Measurements from ENCODE around the gene ELF4. TPM values are rescaled to one million over a fixed set of nuclear protein-coding genes. Genes with fewer than 3 reads are reported as not detected.
A peak's percentile ranks its signal among the peaks of the same experiment; 100 is the strongest.

The ELF4 gene
- total RNA-seq, 6 experiments from 2014 or later, result 21.9 to 35.9 (median 31.4) TPM

GRCh38 chrX:130086447-130087206 is 23.7 kb downstream of the ELF4 start:
- no peaks in the 10 kb centered on the region for H3K36me3 Mint-ChIP-seq (ENCODE audit: low read depth)
- DNase-seq, result no peak
- H3K4me1 Mint-ChIP-seq (ENCODE audit: low read depth), result peaks cover 44% of the 10 kb centered on the region
- H3K9me3 Mint-ChIP-seq, result no peaks in the 10 kb centered on the region
- TF ChIP-seq CTCF (IDR thresholded peaks at IDR 0.05), result no peak
- no peak overlapping the region for H3K27ac Mint-ChIP-seq
- no peak overlapping the region for H3K4me3 Mint-ChIP-seq
- no peaks in the 10 kb centered on the region; the same call in 1 of the 2 replicates for H3K27me3 Mint-ChIP-seq (ENCODE audit: insufficient read depth)

- Mint-ChIP-seq H3K4me1 (ENCODE audit: low read depth) (peaks cover 49% of the 10 kb centered on the region), H3K36me3 (ENCODE audit: low read depth) (no peaks in the 10 kb centered on the region), H3K27me3 (ENCODE audit: insufficient read depth) (no peaks in the 10 kb centered on the region; the same call in 1 of the 2 replicates), H3K4me3 (no peak overlapping the region), H3K9me3 (no peaks in the 10 kb centered on the region), H3K27ac (peak overlapping the region; percentile 78)
- no peak for DNase-seq
- no peak for TF ChIP-seq CTCF (IDR thresholded peaks at IDR 0.05)
These were observed 24.5 kb downstream of the ELF4 start for GRCh38 chrX:130085551-130086446.

GRCh38 chrX:130084631-130085237 is 25.6 kb downstream of the ELF4 start:
- peaks cover 47% of the 10 kb centered on the region for H3K4me1 Mint-ChIP-seq (ENCODE audit: low read depth)
- no peaks in the 10 kb centered on the region; the same call in 1 of the 2 replicates for H3K27me3 Mint-ChIP-seq (ENCODE audit: insufficient read depth)
- TF ChIP-seq CTCF (IDR thresholded peaks at IDR 0.05), result no peak
- no peak overlapping the region for H3K27ac Mint-ChIP-seq
- no peaks in the 10 kb centered on the region for H3K36me3 Mint-ChIP-seq (ENCODE audit: low read depth)
- DNase-seq, result no peak
- no peak overlapping the region for H3K4me3 Mint-ChIP-seq
- no peaks in the 10 kb centered on the region for H3K9me3 Mint-ChIP-seq

- H3K36me3 Mint-ChIP-seq (ENCODE audit: low read depth), result no peaks in the 10 kb centered on the region
- H3K27me3 Mint-ChIP-seq (ENCODE audit: insufficient read depth), result no peaks in the 10 kb centered on the region; the same call in 1 of the 2 replicates
- peak overlapping the region; percentile 50; the same call in 1 of the 2 replicates for H3K27ac Mint-ChIP-seq
These were observed 26.5 kb downstream of the ELF4 start for GRCh38 chrX:130083656-130084382.

More at GRCh38 chrX:130083656-130084382, 26.5 kb downstream of the ELF4 start:
- Mint-ChIP-seq H3K4me3 (no peak overlapping the region), H3K9me3 (no peaks in the 10 kb centered on the region), H3K4me1 (ENCODE audit: low read depth) (peaks cover 47% of the 10 kb centered on the region)
- no peak for DNase-seq
- no peak for TF ChIP-seq CTCF (IDR thresholded peaks at IDR 0.05)

All from HFFc6 (cell line).